DOHH2 (cell line): ENCODE measurements around the gene SP9.
A peak's percentile ranks its signal among the peaks of the same experiment; 100 is the strongest.

Source experiments
- H3F3A ChIP-seq: fragments of 200-600 bp; sonication (generic), shearing (Covaris generic); 2 replicates; pipeline ENCODE4 v1.6.0; 2016; ENCODE audit warnings: antibody characterized with exemption, mild to moderate bottlenecking; ENCODE audit not compliant: control insufficient read depth, insufficient read depth
- H3K27ac ChIP-seq: fragments of 200-600 bp; sonication (generic); 2 replicates; pipeline ENCODE4 v1.5.1; 2014; ENCODE audit warnings: low read depth, mild to moderate bottlenecking, low read length, moderate library complexity
- H3K27me3 ChIP-seq: fragments of 200-600 bp; sonication (generic); 2 replicates; pipeline ENCODE4 v1.6.1; 2014; ENCODE audit warnings: mild to moderate bottlenecking, low read length, mixed read lengths; ENCODE audit not compliant: control insufficient read depth
- H3K36me3 ChIP-seq: fragments of 200-600 bp; sonication (generic); 2 replicates; pipeline ENCODE4 v1.6.1; 2014; ENCODE audit warnings: mild to moderate bottlenecking, low read length, moderate library complexity, mixed read lengths; ENCODE audit not compliant: control insufficient read depth
- H3K4me1 ChIP-seq: fragments of 200-600 bp; sonication (generic); 2 replicates; pipeline ENCODE4 v1.6.1; 2014; ENCODE audit warnings: mild to moderate bottlenecking, low read length, mixed read lengths; ENCODE audit not compliant: control insufficient read depth
- H3K4me2 ChIP-seq: fragments of 200-600 bp; sonication (generic); 2 replicates; pipeline ENCODE4 v1.6.0; 2014; ENCODE audit warnings: mild to moderate bottlenecking, low read length, moderate library complexity
- H3K4me3 ChIP-seq: fragments of 200-600 bp; sonication (generic); 2 replicates; pipeline ENCODE4 v1.5.1; 2014; ENCODE audit warnings: mild to moderate bottlenecking, low read length, mixed read lengths
- H3K79me2 ChIP-seq: fragments of 200-600 bp; sonication (generic); 2 replicates; pipeline ENCODE4 v1.6.1; 2014; ENCODE audit warnings: mild to moderate bottlenecking, low read length, mixed read lengths; ENCODE audit not compliant: control insufficient read depth
- H3K9me2 ChIP-seq: fragments of 200-600 bp; sonication (generic); replicated peaks from 2 replicates; pipeline ENCODE4 v1.6.1; 2014; ENCODE audit warnings: mild to moderate bottlenecking, low read length, mixed read lengths; ENCODE audit not compliant: control insufficient read depth
- H3K9me3 ChIP-seq: fragments of 200-600 bp; sonication (generic); 2 replicates; pipeline ENCODE4 v1.6.1; 2014; ENCODE audit warnings: antibody characterized with exemption, low read length, mixed read lengths; ENCODE audit not compliant: control insufficient read depth, insufficient read depth
- H4K20me1 ChIP-seq: fragments of 200-600 bp; sonication (generic); 2 replicates; pipeline ENCODE4 v1.6.0; 2014; ENCODE audit warnings: low read depth, mild to moderate bottlenecking, antibody characterized with exemption, low read length, moderate library complexity; ENCODE audit not compliant: control insufficient read depth, insufficient read depth
- EZH2phosphoT487 ChIP-seq: fragments of 200-600 bp; sonication (generic); IDR thresholded peaks from 2 replicates; pipeline ENCODE4 v1.6.1; 2017; ENCODE audit warnings: borderline replicate concordance, mild to moderate bottlenecking, antibody characterized with exemption, low read length, moderate library complexity, mixed read lengths
- TF ChIP-seq, protein P1 (sequence below): fragments of 200-600 bp; sonication (generic); IDR thresholded peaks from one replicate; pipeline ENCODE4 v1.5.1; 2014; ENCODE audit warnings: antibody characterized with exemption, mild to moderate bottlenecking, low read depth, low read length; ENCODE audit not compliant: poor library complexity, severe bottlenecking

The SP9 gene

DNA sequence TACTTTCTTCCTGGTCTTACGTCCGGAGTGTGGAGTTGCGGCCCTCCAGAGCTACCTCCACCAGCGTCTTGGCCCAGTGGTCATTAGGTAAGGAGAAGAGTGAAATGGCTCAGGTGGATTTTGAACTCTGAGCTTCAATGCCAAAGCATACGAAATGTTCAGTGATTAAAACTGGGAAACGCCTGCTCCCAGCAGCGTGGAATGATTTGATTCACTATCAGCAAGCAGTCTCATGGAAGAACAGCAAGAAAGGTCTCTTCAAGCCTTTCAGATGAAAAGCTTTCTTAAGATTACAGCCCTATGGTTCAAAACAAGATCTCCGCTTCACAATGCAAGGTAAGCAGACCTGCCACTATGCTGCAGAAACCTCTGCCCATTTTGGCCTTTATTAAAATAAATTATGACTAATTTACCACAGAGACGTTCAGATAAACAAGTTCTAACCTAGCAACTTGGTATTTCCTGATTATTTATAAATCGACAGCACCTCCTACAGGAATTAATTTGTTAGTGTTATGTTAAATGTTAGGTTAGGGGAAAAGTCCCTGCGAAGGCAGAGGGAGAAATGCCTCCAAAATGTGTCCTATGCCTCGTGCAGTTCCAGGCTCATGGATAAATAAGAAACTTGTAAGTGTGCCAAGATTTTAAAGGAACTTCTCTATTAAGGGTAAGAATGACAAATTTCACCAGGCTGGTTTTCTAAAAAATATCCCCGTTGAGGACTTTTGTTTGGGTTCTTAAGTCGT lies 10.1 kb downstream of the SP9 start:
- Histone ChIP-seq H3K27ac (no peak overlapping the region), H3K36me3 (peaks cover 6% of the 10 kb centered on the region), H3K9me3 (no peaks in the 10 kb centered on the region), H3K4me2 (no peak overlapping the region; the same call in 1 of the 2 replicates), H3K4me3 (no peak overlapping the region), H3K79me2 (no peaks in the 10 kb centered on the region), H3K27me3 (peaks cover 40% of the 10 kb centered on the region), H4K20me1 (0 out of 2 replicates have a peak, but pooled peaks cover 3% of the 10 kb centered on the region), H3F3A (peaks cover 9% of the 10 kb centered on the region), H3K4me1 (peaks cover 30% of the 10 kb centered on the region), H3K9me2 (no peaks in the 10 kb centered on the region)
- no peak for TF ChIP-seq EZH2phosphoT487
- TF ChIP-seq, protein P1, sequence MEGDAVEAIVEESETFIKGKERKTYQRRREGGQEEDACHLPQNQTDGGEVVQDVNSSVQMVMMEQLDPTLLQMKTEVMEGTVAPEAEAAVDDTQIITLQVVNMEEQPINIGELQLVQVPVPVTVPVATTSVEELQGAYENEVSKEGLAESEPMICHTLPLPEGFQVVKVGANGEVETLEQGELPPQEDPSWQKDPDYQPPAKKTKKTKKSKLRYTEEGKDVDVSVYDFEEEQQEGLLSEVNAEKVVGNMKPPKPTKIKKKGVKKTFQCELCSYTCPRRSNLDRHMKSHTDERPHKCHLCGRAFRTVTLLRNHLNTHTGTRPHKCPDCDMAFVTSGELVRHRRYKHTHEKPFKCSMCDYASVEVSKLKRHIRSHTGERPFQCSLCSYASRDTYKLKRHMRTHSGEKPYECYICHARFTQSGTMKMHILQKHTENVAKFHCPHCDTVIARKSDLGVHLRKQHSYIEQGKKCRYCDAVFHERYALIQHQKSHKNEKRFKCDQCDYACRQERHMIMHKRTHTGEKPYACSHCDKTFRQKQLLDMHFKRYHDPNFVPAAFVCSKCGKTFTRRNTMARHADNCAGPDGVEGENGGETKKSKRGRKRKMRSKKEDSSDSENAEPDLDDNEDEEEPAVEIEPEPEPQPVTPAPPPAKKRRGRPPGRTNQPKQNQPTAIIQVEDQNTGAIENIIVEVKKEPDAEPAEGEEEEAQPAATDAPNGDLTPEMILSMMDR = peak; percentile 46

DNA sequence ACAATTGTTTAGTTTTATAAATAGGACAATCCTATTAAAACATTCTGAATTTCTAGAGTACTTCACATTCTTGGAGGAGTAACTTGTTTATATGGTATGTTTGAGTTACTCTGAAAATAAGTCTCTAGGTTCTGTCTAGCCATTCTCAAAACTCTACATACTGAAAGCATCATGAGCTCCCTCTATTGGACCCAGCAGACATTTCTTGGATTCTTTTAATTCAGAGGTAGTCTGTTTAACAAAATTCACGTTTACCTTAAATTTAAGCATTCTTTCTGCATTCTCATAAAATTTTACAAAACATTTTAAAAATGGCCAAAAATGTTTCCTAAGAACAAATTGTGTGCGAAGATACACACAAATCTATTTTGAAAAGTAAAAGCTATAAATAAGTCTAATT lies 15.3 kb downstream of the SP9 start:
- Histone ChIP-seq H3K4me1 (no peaks in the 10 kb centered on the region), H3K27me3 (peaks cover 3% of the 10 kb centered on the region), H4K20me1 (no peaks in the 10 kb centered on the region), H3K27ac (no peak overlapping the region), H3K36me3 (peaks cover 6% of the 10 kb centered on the region), H3K4me3 (no peak overlapping the region), H3K4me2 (no peak overlapping the region), H3K9me3 (no peaks in the 10 kb centered on the region), H3F3A (peaks cover 4% of the 10 kb centered on the region), H3K79me2 (no peaks in the 10 kb centered on the region), H3K9me2 (no peaks in the 10 kb centered on the region)
- TF ChIP-seq, protein P1 = peak; percentile 58
- TF ChIP-seq EZH2phosphoT487 = no peak

DNA sequence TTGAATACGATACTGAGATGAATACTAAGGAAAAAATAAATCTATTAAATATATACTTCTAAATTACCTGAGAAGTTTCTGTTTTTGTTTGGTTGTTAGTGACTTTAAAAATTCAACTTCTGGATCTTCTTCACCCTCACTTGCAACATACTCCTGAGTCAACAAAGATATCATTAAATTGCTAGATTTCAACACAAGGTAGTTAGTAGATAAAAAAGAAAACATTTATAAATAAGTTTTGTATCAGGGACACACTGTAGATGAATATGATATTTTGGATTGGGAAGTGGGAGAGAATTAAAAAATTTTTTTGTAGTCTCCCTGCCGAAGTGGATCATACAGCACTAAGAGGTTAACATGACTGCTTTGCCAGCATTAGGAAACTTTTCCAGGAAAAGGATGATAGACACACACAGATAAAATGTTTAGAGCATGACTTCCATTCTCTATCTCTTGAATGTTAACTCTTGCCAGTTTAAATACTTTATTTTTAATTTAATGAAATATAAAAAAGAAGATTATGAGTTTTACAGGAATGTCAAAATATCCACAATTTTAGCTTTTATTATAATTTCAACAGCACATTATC lies 15.9 kb downstream of the SP9 start:
- H4K20me1 ChIP-seq = no peaks in the 10 kb centered on the region
- TF ChIP-seq, protein P1 = no peak
- TF ChIP-seq EZH2phosphoT487 = no peak
- H3K9me3 ChIP-seq = no peaks in the 10 kb centered on the region
- H3K9me2 ChIP-seq = no peaks in the 10 kb centered on the region
- H3K4me2 ChIP-seq = no peak overlapping the region
- no peak overlapping the region for H3K4me3 ChIP-seq
- peaks cover 2% of the 10 kb centered on the region for H3F3A ChIP-seq
- peaks cover 6% of the 10 kb centered on the region for H3K36me3 ChIP-seq
- no peaks in the 10 kb centered on the region for H3K4me1 ChIP-seq
- H3K27ac ChIP-seq = no peak overlapping the region
- H3K27me3 ChIP-seq = no peaks in the 10 kb centered on the region
- no peaks in the 10 kb centered on the region for H3K79me2 ChIP-seq
